HG02981 (cell line): ENCODE measurements around the gene BAHD1.

Source experiments
- ATAC-seq: cut with Tn5 transposase; IDR thresholded peaks from one replicate; pipeline ENCODE4 v1.9.1; 2021; ENCODE audit warnings: mild to moderate bottlenecking, moderate library complexity; ENCODE audit not compliant: unreplicated experiment

Gene BAHD1

GRCh38 chr15:40464595-40465185, 23.9 kb downstream of the BAHD1 start:
- no peak for ATAC-seq

DNA sequence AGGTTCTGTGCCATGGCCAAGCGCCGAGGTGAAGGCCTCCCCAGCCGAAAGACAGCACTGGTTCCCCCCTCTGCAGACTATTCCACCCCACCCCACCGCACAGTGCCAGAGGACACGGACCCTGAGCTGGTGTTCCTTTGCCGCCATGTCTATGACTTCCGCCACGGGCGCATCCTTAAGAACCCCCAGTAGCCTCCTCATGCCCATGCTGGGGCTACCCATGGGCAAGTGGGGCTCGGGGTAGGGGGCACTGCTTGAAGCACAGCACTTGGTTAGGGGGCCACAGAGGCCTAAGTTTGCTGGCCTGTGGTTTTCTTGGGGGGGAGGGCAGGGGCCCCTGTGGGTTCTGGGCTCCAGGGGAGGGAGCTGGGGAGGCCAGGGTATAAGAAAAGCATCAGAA, 25.2 kb downstream of the BAHD1 start:
- no peak for ATAC-seq

DNA sequence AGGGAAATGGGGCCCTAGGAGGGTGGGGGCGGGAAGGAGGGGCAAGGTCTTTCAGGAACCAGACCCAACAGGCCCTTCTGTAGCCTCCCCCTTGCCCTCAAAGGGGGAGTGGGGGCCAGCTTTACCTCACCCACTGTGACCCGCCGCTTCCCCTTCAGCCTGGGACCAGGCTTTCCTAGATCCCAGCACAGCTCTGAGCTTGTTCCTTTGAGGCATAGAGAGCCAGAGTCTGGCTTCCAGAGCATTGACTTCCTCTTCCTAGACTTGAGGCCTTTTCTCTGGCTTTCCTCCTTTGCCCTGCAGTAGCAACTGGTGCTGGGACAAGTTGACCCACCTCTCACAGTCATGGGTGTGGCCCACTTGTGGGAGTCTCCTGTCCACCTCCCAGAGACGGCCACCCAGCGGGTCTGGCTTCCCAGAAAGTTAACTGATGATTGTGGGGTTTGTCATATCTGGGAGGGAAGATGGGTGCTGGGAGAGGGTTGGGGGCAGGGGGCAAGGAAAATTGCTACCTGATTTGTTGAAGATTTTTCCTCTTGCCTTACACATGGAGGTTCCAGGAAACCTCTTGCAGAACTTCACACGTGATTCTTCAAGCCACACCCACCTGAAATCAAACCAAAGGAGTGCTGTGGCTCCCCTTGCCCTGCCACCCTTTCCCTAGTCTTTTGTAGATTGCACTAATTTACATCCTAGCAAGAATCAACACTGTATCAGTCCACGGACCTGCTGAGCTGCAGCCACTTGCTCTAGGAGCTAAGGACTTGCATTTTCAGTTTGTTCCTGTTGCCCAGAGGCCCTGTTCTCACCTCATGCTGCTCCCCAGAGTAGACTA, 25.9 kb downstream of the BAHD1 start:
- no peak for ATAC-seq

- no peak for ATAC-seq
Observed at GRCh38 chr15:40467261-40467615, 26.5 kb downstream of the BAHD1 start.

DNA sequence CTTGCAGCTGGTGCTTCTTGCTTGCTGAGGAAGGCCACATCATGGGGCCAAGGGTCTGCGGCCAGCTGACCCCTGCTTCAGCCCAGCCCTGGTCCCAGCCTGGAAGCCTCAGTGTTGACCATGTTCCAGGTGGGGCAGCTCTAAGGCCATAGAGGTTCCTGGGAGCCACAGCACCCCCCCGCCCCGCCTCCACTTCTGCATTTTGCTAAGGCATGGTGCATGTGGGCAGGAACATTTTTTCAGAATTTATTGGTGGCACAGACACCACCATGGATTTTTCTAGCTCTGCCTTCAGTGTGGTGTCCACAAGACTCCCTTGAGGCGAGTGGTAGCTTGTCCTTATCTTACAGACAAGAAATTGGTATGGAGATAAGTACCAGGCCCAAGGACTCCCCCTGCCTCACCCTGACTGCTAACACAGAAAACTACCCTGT, 28.2 kb downstream of the BAHD1 start:
- ATAC-seq = no peak

- no peak for ATAC-seq
Observed at GRCh38 chr15:40469776-40470390, 29.1 kb downstream of the BAHD1 start.

DNA sequence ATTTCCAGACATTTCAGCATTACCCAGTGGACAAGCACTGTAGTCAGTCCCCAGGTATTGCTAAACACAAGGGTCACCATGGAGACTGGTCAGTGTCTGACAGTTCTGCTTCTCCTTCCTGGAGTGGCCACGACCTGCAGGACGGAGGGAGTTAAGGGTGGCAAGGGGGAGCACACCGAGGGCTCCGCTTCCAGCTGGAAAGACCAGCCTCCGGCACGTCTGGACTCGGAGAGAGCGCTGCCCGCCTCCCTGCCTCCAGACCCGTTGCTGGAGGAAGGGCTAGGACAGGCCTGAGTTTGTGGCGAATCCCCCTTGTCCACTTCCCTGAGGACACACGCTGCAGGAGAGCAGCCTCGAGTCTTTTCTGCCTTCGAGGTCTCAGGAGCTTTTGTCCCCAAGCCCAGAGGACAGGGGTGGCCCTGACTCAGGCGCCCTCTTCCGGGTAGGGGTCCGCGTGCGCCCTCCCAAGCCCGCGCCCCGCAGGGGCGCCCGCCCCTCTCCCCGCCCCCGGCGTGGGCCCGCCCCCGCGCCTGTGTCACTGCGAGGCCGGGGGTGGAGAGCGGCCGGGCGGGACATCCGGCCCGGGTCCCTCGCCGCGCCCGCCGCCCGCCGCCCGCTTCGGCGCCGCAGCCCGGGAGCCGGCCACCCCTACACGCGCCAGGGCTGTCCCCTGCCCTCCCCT, 29.8 kb downstream of the BAHD1 start, which contains the start of gene CHST14:
CHST14 (plus strand) TSS at position 562 of the 682 bp plus-strand sequence. CDS start 230 bp downstream, outside the sequence.
- peak; percentile 58 for ATAC-seq

- ATAC-seq = peak; percentile 33
Observed at GRCh38 chr15:40471105-40471807, 30.5 kb downstream of the BAHD1 start.

GRCh38 chr15:40471808-40472150, 31.0 kb downstream of the BAHD1 start:
- peak; percentile 19 for ATAC-seq

GRCh38 chr15:40472171-40472727, 31.5 kb downstream of the BAHD1 start:
- ATAC-seq = no peak

- ATAC-seq = no peak
Observed at GRCh38 chr15:40474581-40474980, 33.8 kb downstream of the BAHD1 start.

DNA sequence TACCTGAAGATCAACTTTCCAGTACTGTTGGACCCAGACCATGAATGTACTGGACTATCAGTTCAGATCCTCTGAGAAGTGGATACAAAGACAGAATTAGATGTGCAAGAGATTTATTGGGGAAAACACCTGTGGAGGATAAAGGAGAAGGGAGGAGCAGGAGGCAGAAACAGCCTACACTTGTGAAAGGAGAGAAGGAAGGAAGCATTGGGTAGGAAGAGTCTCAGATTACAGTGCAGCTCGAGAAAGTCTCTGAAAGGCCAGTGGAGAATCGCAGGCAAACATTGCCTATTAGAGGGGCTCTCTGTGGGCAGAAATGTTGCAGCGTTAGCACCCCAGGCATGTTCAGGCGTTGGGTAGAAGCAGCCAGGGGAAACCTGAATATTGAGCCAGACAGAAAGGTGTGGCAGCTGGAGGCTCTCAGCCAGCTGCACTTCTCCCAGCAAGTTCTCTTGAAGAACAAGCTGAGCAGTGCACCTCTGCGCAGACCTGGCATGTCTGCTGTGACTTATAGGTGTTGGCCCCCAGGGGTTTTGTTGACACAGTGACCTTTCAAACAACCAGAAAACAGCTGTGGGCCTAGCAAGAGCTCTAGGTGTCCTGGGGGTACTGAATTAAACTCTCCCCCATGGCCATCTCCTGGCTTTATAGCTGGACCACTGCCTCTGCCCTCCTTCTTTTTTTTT, 37.0 kb downstream of the BAHD1 start:
- no peak for ATAC-seq

DNA sequence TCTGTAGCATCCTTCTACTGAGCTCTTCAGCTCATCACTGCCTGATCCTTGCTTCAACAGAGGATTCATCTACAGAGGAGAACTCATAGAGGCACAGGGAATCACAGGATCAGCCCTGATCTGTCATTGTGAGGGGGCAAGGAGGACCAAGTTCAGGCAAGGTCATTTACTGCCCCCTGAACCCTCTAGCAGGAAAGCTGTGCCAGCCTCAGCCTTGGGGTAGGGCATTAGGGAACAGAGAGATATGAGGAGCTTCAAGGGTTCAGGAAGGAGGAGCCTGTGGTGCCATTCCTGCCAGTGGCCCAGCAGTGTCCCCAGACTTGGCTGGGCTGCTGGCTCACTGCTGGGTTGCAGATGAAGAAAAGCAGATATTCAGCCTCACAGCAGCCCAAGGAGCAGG, 38.3 kb downstream of the BAHD1 start:
- ATAC-seq = no peak

DNA sequence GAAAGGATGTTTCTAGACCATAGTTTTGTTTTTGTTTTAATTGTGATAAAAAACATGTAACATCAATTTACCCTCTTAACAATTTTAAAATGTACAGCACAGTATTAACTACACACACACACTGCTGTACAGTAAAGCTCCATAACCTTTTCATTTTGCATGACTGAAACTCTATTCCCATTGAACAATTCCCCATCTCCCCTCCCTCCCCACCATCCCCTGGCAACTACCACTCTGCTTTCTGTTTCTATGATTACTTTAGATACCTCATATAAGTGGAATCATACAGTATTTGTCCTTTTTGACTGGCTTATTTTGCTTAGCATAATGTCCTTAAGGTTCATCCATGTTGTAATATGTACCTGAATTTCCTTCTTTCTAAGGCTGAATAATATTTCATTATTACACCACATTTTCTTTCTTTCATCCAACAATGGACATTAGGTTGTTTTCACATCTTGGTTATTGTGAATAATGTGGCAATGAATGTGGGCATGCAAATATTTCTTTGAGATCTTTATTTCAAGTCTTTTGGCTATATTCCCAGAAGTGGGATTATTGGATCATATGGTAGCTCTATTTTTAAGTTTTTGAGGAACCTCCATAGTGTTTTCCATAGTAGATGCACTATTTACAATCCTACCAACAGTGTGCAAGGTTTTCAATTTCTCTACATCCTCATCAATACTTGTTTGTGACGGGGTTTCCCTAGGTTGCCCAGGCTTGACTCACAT, 40.8 kb downstream of the BAHD1 start:
- no peak for ATAC-seq

- ATAC-seq = no peak
Observed at GRCh38 chr15:40483919-40484318, 43.2 kb downstream of the BAHD1 start.

DNA sequence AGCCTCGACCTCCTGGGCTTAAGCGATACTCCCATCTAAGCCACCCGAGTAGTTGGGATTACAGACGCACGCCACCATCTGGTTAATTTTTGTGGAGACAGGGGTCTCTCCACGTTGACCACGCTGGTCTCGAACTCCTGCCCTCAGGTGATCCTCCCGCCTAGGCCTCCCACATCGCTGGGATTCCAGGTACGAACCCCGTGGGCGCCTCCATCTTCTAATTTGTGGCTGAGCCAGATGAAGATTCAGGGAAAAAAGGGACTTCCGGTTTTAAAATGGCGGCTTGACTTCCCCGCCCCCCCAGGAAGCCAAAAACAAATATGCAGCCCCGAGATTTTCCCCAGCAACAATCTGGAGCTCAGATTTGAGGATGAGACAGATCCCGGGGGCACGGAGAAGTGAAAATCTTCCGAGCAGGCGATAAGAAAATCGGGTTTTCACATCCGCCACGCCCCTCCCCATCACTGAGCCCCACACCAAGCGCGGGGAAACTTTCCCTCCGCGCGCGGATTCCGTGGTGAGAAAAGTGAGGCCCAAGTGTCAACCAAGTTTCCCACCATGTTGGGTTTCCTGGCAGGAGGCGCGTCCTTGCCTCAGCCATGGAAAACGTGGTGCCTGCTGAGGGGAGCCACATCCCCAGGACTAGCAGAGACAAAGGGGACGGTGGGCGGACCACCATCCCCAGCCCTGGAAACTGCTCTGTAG, 45.5 kb downstream of the BAHD1 start:
- ATAC-seq = no peak

GRCh38 chr15:40487816-40488682, 47.3 kb downstream of the BAHD1 start:
- ATAC-seq = no peak
